Adrenal gland (tissue), 5 donors: ENCODE measurements around the gene CCT2.
A peak's percentile ranks its signal among the peaks of the same experiment; 100 is the strongest.

Experiments
- CTCF ChIP-seq, 6 experiments: fragments of 450-650 bp in 4 of 6; fragments of 200-600 bp in 2 of 6; sonication (generic) in 1 of 6; IDR thresholded peaks; 1 replicate in 5 of 6; 2 replicates in 1 of 6; pipeline versions ENCODE4 v1.5.1 to v1.8.0; 2016 to 2021; ENCODE audit warnings: antibody characterized with exemption in 6 of 6, mild to moderate bottlenecking in 2 of 6, moderate library complexity in 1 of 6
- POLR2A ChIP-seq, 2 donors: fragments of 450-650 bp; IDR thresholded peaks; one replicate each; pipeline ENCODE4 v1.6.1; 2017; ENCODE audit warnings: antibody characterized with exemption in 2 of 2, mild to moderate bottlenecking in 2 of 2, moderate library complexity in 1 of 2
- donor health status: DM: no; HTN: no; CAD: no.

- TF ChIP-seq CTCF (IDR thresholded peaks at IDR 0.05) (peak in 3 of 6 experiments; percentile 7 to 9 (median 7)), POLR2A (IDR thresholded peaks at IDR 0.05) (no peak)
These were observed 44.9 kb downstream of the CCT2 start for GRCh38 chr12:69630191-69630590.
